Brain microvascular endothelial cell (primary cell): Measurements from ENCODE around the gene CMTM6.
A peak's percentile ranks its signal among the peaks of the same experiment; 100 is the strongest.

Experiments
- DNase-seq: peaks from one replicate; pipeline ENCODE4 v3.0.0-alpha.2; 2020
- H3K27ac ChIP-seq: fragments of 250-450 bp; sonication (Bioruptor Pico); 2 replicates; pipeline ENCODE4 v1.5.1; 2020; ENCODE audit warnings: mild to moderate bottlenecking, moderate library complexity
- H3K27me3 ChIP-seq: fragments of 250-450 bp; sonication (Bioruptor Pico); replicated peaks from 2 replicates; pipeline ENCODE4 v1.5.1; 2020; ENCODE audit warnings: mild to moderate bottlenecking
- H3K36me3 ChIP-seq: fragments of 250-450 bp; sonication (Bioruptor Pico); replicated peaks from 2 replicates; pipeline ENCODE4 v1.5.1; 2020; ENCODE audit warnings: mild to moderate bottlenecking
- H3K4me3 ChIP-seq: 2 replicates; pipeline ENCODE4 v1.5.1; 2011; ENCODE audit warnings: low read depth, mild to moderate bottlenecking, control low read depth, low read length, moderate library complexity
- CTCF ChIP-seq: IDR thresholded peaks from 2 replicates; pipeline ENCODE4 v1.5.1; 2011; ENCODE audit warnings: low read depth, mild to moderate bottlenecking, moderate library complexity, low read length, control low read depth, inconsistent platforms; ENCODE audit errors: missing control alignments
- in situ Hi-C: cut with HindIII; loops from 2 replicates; pipeline ENCODE4 v1.10.0; 2017; ENCODE audit warnings: low sequenced_read_pairs, low pct_ligation_motif_present

CMTM6 gene

GRCh38 chr3:32511005-32511404 is 8.4 kb upstream of the CMTM6 start:
- in situ Hi-C loops = no loop called here
- TF ChIP-seq CTCF = no peak
- Histone ChIP-seq H3K4me3 (no peak overlapping the region), H3K27me3 (no peaks in the 10 kb centered on the region), H3K27ac (no peak overlapping the region), H3K36me3 (no peaks in the 10 kb centered on the region)
- DNase-seq = no peak

- in situ Hi-C loops = no loop called here
- DNase-seq = peak; percentile 52
- Histone ChIP-seq H3K27me3 (no peaks in the 10 kb centered on the region), H3K27ac (no peak overlapping the region), H3K36me3 (no peaks in the 10 kb centered on the region), H3K4me3 (no peak overlapping the region)
- peak; percentile 76 for TF ChIP-seq CTCF
These were observed 7.5 kb upstream of the CMTM6 start for GRCh38 chr3:32510075-32510724.

GRCh38 chr3:32508711-32509110 is 6.1 kb upstream of the CMTM6 start:
- Histone ChIP-seq H3K27me3 (no peaks in the 10 kb centered on the region), H3K36me3 (no peaks in the 10 kb centered on the region), H3K4me3 (no peak overlapping the region), H3K27ac (no peak overlapping the region)
- in situ Hi-C loops = no loop called here
- no peak for DNase-seq
- TF ChIP-seq CTCF = no peak

GRCh38 chr3:32506466-32506865 is 3.8 kb upstream of the CMTM6 start:
- Histone ChIP-seq H3K36me3 (peaks cover 3% of the 10 kb centered on the region), H3K27me3 (no peaks in the 10 kb centered on the region), H3K4me3 (no peak overlapping the region), H3K27ac (no peak overlapping the region)
- DNase-seq = no peak
- TF ChIP-seq CTCF = no peak
- in situ Hi-C loops = no loop called here

- in situ Hi-C loops = no loop called here
- Histone ChIP-seq H3K27ac (peak overlapping the region; percentile 96), H3K4me3 (peak overlapping the region; percentile 92)
These were observed 264 bp upstream of the CMTM6 start for GRCh38 chr3:32502946-32503286.

More at GRCh38 chr3:32502946-32503286, 264 bp upstream of the CMTM6 start:
- no peak for TF ChIP-seq CTCF
- Histone ChIP-seq H3K36me3 (peaks cover 3% of the 10 kb centered on the region), H3K27me3 (no peaks in the 10 kb centered on the region)
- no peak for DNase-seq
